Stimulated activated naive CD8-positive, alpha-beta T cell treated with anti-CD3 and anti-CD28 coated beads, Interleukin-15, amount 100 ng/mL, for 72 hours (primary cell): ENCODE data around the gene PLD1.

Experiments used
- ATAC-seq: fragments of 150-1000 bp; cut with Tn5 transposase; 2 replicates; pipeline ENCODE4 v1.10.0; 2021; ENCODE audit warnings: mild to moderate bottlenecking, moderate library complexity
- DNase-seq, 2 donors: peaks; one replicate each; pipeline ENCODE4 v3.0.0; 2021 to 2022
- H3K27ac Mint-ChIP-seq, 2 donors: one replicate each; pipeline ENCODE4 v1.8.0; 2022; ENCODE audit warnings: mild to moderate bottlenecking in 2 of 2, mixed read lengths in 2 of 2, moderate library complexity in 2 of 2
- H3K27me3 Mint-ChIP-seq: one replicate; pipeline ENCODE4 v1.8.0; 2022; ENCODE audit warnings: mixed read lengths
- H3K4me1 Mint-ChIP-seq: one replicate; pipeline ENCODE4 v1.8.0; 2022; ENCODE audit warnings: mild to moderate bottlenecking, mixed read lengths
- H3K4me3 Mint-ChIP-seq, 2 donors: one replicate each; pipeline ENCODE4 v1.8.0; 2022; ENCODE audit warnings: mild to moderate bottlenecking in 2 of 2, mixed read lengths in 2 of 2, moderate library complexity in 1 of 2
- H3K9me3 Mint-ChIP-seq, 2 donors: one replicate each; pipeline ENCODE4 v1.8.0; 2022; ENCODE audit warnings: mixed read lengths in 2 of 2

PLD1 gene

GRCh38 chr3:171781711-171782127 is 28.6 kb downstream of the PLD1 start:
- ATAC-seq: no peak
- Mint-ChIP-seq H3K4me1 (no peaks in the 10 kb centered on the region), H3K4me3 (no peak overlapping the region), H3K27me3 (peaks cover 8% of the 10 kb centered on the region), H3K9me3 (no peaks in the 10 kb centered on the region), H3K27ac (no peak overlapping the region)
- DNase-seq: no peak

- H3K4me3 Mint-ChIP-seq: no peak overlapping the region
- no peak for ATAC-seq
- H3K27ac Mint-ChIP-seq: no peak overlapping the region
- no peaks in the 10 kb centered on the region for H3K9me3 Mint-ChIP-seq
- no peaks in the 10 kb centered on the region for H3K4me1 Mint-ChIP-seq
- DNase-seq: no peak
- peaks cover 8% of the 10 kb centered on the region for H3K27me3 Mint-ChIP-seq
These were observed 31.8 kb downstream of the PLD1 start for GRCh38 chr3:171778493-171778892.

GRCh38 chr3:171777596-171777995 is 32.7 kb downstream of the PLD1 start:
- ATAC-seq (no peak), DNase-seq (no peak)
- no peaks in the 10 kb centered on the region for H3K4me1 Mint-ChIP-seq
- no peak overlapping the region for H3K27ac Mint-ChIP-seq
- H3K9me3 Mint-ChIP-seq: no peaks in the 10 kb centered on the region
- H3K4me3 Mint-ChIP-seq: no peak overlapping the region
- H3K27me3 Mint-ChIP-seq: peaks cover 8% of the 10 kb centered on the region

DNA sequence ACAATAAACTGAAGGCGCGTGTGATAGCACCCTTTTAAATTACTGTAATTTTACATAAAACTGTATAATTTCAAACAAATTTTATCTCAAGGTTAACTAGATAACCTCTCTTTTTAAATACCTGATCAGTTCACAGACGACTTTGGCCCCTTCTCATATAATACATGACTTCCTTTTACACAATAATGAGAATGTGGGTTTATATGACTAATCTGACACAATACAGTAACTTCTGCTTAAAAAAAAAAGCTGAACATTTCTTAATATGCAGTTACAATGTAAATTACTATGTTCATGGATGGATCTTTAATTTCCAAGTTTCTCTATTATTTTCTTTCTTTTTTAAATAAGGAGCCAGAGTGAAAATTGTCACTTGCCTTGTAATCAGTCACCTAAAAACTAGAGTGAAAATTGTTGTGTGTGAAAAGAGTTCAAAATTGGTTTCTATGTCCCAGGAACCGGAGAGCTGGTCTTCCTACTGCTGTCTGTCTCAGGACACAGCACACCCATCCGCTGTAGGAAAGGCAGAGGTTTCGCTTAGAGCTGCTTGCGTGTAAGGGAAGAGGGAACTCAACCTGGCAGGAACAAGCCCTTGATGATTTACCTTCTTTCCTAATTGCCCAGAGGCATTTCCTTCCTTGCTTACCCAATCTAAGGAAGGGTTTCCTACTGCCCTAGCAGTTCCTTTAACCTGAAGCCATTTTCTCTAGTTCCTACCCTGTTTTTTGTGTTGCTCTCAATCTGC is 33.3 kb downstream of the PLD1 start:
- Mint-ChIP-seq H3K27ac (no peak overlapping the region), H3K4me1 (no peaks in the 10 kb centered on the region), H3K27me3 (peaks cover 8% of the 10 kb centered on the region), H3K4me3 (no peak overlapping the region), H3K9me3 (no peaks in the 10 kb centered on the region)
- ATAC-seq (no peak), DNase-seq (no peak)

GRCh38 chr3:171776411-171776810 is 33.9 kb downstream of the PLD1 start:
- ATAC-seq: no peak
- Mint-ChIP-seq H3K9me3 (no peaks in the 10 kb centered on the region), H3K27ac (no peak overlapping the region), H3K27me3 (peaks cover 8% of the 10 kb centered on the region), H3K4me3 (no peak overlapping the region), H3K4me1 (no peaks in the 10 kb centered on the region)
- DNase-seq: no peak

DNA sequence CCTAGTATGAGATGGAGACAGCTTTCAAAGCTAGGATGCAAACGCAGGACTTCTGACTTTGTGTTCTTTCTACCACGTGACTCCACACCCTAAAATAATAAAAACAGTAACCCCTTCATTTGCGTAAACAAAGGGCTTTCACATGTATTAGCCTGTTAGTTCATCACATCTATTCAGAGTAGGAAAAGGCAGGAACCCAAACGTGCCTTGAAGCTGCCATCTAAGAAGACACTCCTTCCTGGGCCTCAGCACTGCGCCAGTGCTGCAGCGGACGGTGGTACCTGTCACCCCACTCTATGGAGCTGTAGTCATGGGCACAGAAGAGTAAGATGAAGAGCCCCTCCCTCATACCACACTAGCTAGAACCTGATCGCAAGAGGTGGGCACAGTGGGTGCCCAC is 34.3 kb downstream of the PLD1 start:
- DNase-seq (no peak), ATAC-seq (no peak)
- no peak overlapping the region for H3K4me3 Mint-ChIP-seq
- no peak overlapping the region for H3K27ac Mint-ChIP-seq
- no peaks in the 10 kb centered on the region for H3K9me3 Mint-ChIP-seq
- no peaks in the 10 kb centered on the region for H3K4me1 Mint-ChIP-seq
- peaks cover 8% of the 10 kb centered on the region for H3K27me3 Mint-ChIP-seq

DNA sequence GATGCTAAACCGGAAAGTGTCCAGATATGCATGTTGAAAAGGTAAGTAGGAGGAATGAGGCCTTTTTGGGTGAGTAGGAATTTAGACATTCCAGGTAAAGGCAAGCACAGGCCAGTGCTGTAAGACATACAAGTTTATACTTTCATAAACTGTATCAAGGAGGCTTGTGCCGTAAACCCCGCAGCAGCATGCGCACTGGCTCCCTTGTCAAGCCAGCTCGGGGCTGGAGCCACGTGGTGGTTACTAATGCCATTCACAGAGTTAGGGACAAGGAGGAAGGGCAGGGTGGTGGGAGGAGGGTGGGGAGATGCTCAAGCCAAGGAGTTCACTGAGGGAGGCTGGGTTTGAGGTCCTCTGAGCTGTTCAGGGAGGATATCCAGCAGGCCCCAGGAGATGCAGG is 35.8 kb downstream of the PLD1 start:
- Mint-ChIP-seq H3K4me1 (no peaks in the 10 kb centered on the region), H3K27me3 (no peaks in the 10 kb centered on the region), H3K27ac (no peak overlapping the region), H3K4me3 (no peak overlapping the region), H3K9me3 (no peaks in the 10 kb centered on the region)
- no peak for DNase-seq
- peak; percentile 33 for ATAC-seq

- peak; percentile 58 for ATAC-seq
- Mint-ChIP-seq H3K9me3 (no peaks in the 10 kb centered on the region), H3K4me1 (no peaks in the 10 kb centered on the region), H3K4me3 (no peak overlapping the region), H3K27ac (no peak overlapping the region), H3K27me3 (no peaks in the 10 kb centered on the region)
- DNase-seq: peak; percentile 39 to 43
These were observed 37.7 kb downstream of the PLD1 start for GRCh38 chr3:171772427-171773056.

DNA sequence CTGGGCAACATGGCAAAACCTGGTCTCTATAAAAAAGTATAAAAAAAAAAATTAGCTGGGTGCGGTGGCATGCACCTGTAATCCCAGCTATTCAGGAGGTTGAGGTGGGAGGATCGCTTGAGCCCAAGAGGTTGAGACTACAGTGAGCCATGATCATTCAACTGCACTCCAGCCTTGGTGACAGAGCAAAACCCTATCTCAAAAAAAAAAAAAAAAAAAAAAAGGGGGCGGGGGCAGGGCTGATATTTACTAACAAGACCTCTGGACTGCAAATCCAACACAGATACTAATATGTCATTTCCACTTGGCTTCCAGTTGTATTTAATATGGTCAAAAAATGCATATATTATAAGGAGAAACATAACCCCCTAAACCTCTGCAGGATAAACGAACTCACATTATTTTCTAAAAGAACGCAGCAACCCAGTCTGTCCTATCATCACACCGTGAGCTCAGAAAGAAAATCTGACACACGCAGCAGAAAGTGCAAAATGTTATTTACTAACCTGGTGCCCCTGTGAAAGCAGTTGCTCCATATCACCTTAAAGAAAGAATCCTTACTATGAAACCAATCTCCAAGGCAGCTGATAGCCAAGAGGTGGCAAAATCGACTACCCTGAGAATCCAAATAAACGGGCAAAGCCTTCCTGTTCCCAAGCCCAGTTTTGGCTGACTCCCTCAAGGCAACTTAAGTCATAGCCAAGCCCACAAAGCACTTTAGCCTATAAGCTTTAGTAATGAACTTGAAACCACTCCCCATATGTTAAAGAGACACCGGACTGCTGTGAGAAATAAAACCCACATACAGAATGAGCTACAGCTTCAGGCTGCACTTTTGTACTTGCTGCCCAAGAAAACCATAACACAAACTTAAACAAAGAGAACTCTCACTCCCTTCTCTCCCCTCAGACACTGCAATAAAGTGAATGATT is 39.3 kb downstream of the PLD1 start:
- no peaks in the 10 kb centered on the region for H3K9me3 Mint-ChIP-seq
- H3K4me3 Mint-ChIP-seq: no peak overlapping the region
- H3K27me3 Mint-ChIP-seq: no peaks in the 10 kb centered on the region
- H3K4me1 Mint-ChIP-seq: no peaks in the 10 kb centered on the region
- peak overlapping the region in 1 of 2 donors; percentile 31 for H3K27ac Mint-ChIP-seq
- DNase-seq (no peak), ATAC-seq (no peak)

- no peak for ATAC-seq
- H3K27ac Mint-ChIP-seq: no peak overlapping the region
- peaks cover 8% of the 10 kb centered on the region for H3K27me3 Mint-ChIP-seq
- no peak overlapping the region for H3K4me3 Mint-ChIP-seq
- no peak for DNase-seq
- no peaks in the 10 kb centered on the region for H3K9me3 Mint-ChIP-seq
- H3K4me1 Mint-ChIP-seq: no peaks in the 10 kb centered on the region
These were observed 40.8 kb downstream of the PLD1 start for GRCh38 chr3:171769461-171769860.

- ATAC-seq (no peak), DNase-seq (no peak)
- Mint-ChIP-seq H3K4me1 (no peaks in the 10 kb centered on the region), H3K9me3 (no peaks in the 10 kb centered on the region), H3K27me3 (peaks cover 11% of the 10 kb centered on the region), H3K4me3 (no peak overlapping the region), H3K27ac (no peak overlapping the region)
These were observed 41.3 kb downstream of the PLD1 start for GRCh38 chr3:171768986-171769385.

GRCh38 chr3:171768281-171768900 is 41.9 kb downstream of the PLD1 start:
- Mint-ChIP-seq H3K9me3 (no peaks in the 10 kb centered on the region), H3K4me1 (no peaks in the 10 kb centered on the region), H3K4me3 (no peak overlapping the region), H3K27ac (no peak overlapping the region), H3K27me3 (peaks cover 11% of the 10 kb centered on the region)
- ATAC-seq: no peak
- no peak for DNase-seq

DNA sequence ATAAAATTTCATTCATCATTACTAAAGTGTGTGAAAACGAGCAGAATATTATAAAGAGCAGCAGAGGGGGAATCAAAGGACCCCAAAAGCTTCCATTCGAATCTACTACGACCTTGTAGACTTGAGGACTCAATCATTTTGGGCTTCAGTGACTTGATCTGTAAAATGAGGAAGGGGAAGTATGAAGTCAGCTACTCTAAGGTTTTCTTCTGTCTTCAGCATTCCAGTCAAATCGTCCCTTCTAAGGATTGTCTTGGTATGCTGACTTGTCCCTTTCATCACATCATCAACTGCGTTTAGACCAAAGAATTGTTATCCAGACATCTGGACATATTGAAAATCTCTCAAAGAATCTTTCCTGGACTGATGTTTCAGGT is 44.8 kb downstream of the PLD1 start:
- DNase-seq (no peak), ATAC-seq (no peak)
- peaks cover 30% of the 10 kb centered on the region for H3K27me3 Mint-ChIP-seq
- no peaks in the 10 kb centered on the region for H3K4me1 Mint-ChIP-seq
- H3K27ac Mint-ChIP-seq: no peak overlapping the region
- no peaks in the 10 kb centered on the region for H3K9me3 Mint-ChIP-seq
- no peak overlapping the region for H3K4me3 Mint-ChIP-seq

DNA sequence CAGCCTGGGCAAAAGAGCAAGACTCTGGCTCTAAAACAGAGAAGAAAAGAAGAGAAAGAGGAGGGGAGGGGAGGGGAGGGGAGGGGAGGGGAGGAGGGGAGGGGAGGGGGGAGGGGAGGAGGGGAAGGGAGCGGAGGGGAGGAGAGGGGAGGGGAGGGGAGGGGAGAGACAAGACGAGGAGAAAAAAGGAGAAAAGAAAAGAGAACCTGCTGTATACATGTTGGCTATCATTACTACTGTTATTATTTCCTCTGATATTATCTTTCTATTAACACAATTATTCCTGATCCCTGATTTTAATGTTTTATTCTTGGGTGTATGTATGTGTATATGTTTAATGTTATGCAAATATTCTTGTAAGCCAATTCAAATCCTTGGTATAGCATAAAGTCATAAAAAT is 46.9 kb downstream of the PLD1 start:
- DNase-seq (no peak), ATAC-seq (no peak)
- Mint-ChIP-seq H3K4me3 (no peak overlapping the region), H3K4me1 (no peaks in the 10 kb centered on the region), H3K27ac (no peak overlapping the region), H3K9me3 (no peaks in the 10 kb centered on the region), H3K27me3 (peaks cover 34% of the 10 kb centered on the region)

DNA sequence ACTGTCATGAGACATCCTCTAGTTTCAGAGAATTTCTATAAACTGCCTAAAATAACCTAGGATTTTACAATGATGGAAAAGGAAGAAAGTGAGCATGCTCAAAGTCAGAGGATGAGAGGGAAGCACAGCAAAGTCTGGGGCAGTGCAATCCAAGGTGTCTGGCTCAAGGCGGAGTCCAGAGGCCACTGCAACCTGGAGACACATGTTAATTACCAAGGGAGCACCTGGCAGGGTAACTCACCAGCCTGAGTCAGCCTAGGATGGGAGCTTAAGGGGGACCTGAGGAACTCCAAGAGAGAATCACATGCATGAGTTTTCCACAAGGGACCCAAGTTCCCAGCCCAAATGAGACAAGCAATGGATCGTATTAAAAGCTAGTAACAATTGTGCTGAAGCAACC is 49.8 kb downstream of the PLD1 start:
- peaks cover 34% of the 10 kb centered on the region for H3K27me3 Mint-ChIP-seq
- ATAC-seq: no peak
- no peaks in the 10 kb centered on the region for H3K9me3 Mint-ChIP-seq
- no peaks in the 10 kb centered on the region for H3K4me1 Mint-ChIP-seq
- no peak for DNase-seq
- no peak overlapping the region for H3K4me3 Mint-ChIP-seq
- H3K27ac Mint-ChIP-seq: no peak overlapping the region

- Mint-ChIP-seq H3K4me1 (no peaks in the 10 kb centered on the region), H3K27ac (no peak overlapping the region), H3K4me3 (no peak overlapping the region), H3K27me3 (peaks cover 23% of the 10 kb centered on the region), H3K9me3 (no peaks in the 10 kb centered on the region)
- ATAC-seq (no peak), DNase-seq (no peak)
These were observed 52.2 kb downstream of the PLD1 start for GRCh38 chr3:171758109-171758508.
